Measurements from ENCODE around the gene TMEM167A.

DNA sequence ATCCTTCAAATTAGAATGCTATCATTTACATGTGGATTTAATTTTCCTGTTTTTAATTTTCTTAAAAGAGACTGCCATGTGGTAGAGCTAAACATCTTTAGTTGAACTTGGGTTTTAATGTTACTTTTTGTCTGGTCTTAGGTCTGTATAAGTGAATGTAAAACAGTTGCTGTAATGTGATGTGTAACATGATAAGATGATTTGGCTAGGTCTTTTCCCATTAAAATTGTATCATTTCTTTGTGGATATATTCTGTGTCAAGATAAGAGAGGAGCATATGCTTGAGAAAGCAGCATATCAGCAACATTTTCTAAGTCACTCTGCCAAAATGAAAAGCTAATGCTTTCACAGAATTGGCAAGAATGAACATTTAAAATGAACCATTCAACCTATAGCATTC is 18.5 kb downstream of the TMEM167A start:
- TF ChIP-seq JUND (IDR thresholded peaks at IDR 0.05) (no peak), YY1 (IDR thresholded peaks at IDR 0.05; ENCODE audit: extremely low read depth, insufficient replicate concordance, low read depth, low read length) (no peak), RAD21 (IDR thresholded peaks at IDR 0.05; ENCODE audit: low read depth) (no peak), TCF7L2 (IDR thresholded peaks at IDR 0.05; ENCODE audit: borderline replicate concordance, extremely low read depth, insufficient read depth, insufficient read length) (no peak), EZH2phosphoT487 (IDR thresholded peaks at IDR 0.05; ENCODE audit: borderline replicate concordance) (no peak), SP1 (IDR thresholded peaks at IDR 0.05; ENCODE audit: low read depth) (no peak), EZH2 (IDR thresholded peaks at IDR 0.05) (no peak), FOSL1 (IDR thresholded peaks at IDR 0.05; ENCODE audit: low read depth) (no peak)
- TF ChIP-seq, protein P1, sequence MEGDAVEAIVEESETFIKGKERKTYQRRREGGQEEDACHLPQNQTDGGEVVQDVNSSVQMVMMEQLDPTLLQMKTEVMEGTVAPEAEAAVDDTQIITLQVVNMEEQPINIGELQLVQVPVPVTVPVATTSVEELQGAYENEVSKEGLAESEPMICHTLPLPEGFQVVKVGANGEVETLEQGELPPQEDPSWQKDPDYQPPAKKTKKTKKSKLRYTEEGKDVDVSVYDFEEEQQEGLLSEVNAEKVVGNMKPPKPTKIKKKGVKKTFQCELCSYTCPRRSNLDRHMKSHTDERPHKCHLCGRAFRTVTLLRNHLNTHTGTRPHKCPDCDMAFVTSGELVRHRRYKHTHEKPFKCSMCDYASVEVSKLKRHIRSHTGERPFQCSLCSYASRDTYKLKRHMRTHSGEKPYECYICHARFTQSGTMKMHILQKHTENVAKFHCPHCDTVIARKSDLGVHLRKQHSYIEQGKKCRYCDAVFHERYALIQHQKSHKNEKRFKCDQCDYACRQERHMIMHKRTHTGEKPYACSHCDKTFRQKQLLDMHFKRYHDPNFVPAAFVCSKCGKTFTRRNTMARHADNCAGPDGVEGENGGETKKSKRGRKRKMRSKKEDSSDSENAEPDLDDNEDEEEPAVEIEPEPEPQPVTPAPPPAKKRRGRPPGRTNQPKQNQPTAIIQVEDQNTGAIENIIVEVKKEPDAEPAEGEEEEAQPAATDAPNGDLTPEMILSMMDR (IDR thresholded peaks at IDR 0.05 in 2 of 3, conservative IDR thresholded peaks at IDR 0.05 in 1 of 3; ENCODE audit: borderline replicate concordance in 1 of 3, insufficient read depth in 1 of 3, low read depth in 2 of 3, low read length in 2 of 3) = no peak
- TF ChIP-seq, protein P2, sequence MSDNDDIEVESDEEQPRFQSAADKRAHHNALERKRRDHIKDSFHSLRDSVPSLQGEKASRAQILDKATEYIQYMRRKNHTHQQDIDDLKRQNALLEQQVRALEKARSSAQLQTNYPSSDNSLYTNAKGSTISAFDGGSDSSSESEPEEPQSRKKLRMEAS (IDR thresholded peaks at IDR 0.05) = no peak
- TF ChIP-seq, protein P3, sequence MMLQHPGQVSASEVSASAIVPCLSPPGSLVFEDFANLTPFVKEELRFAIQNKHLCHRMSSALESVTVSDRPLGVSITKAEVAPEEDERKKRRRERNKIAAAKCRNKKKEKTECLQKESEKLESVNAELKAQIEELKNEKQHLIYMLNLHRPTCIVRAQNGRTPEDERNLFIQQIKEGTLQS (IDR thresholded peaks at IDR 0.05) = no peak
